ENCODE measurements around the gene CFAP43.

DNA sequence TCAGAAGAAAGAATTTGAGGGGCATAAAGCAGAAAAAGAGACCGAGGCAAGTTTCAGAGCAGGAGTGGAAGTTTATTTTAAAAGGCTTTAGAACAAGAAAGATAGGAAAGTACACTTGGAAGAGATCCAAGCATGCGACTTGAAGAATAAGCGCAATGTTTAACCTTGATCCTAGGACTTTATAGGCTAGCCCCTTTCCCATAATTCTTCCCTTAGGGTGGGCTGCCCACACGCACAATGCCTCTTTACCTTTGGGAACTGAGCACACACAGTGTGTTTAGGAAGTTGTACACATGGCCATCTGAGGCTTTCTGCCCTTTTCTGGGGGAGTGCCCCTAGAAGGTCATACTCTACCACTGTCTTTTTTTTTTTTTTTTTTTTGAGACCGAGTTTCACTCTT, 11.3 kb upstream of the CFAP43 start:
- TF ChIP-seq, protein P1, sequence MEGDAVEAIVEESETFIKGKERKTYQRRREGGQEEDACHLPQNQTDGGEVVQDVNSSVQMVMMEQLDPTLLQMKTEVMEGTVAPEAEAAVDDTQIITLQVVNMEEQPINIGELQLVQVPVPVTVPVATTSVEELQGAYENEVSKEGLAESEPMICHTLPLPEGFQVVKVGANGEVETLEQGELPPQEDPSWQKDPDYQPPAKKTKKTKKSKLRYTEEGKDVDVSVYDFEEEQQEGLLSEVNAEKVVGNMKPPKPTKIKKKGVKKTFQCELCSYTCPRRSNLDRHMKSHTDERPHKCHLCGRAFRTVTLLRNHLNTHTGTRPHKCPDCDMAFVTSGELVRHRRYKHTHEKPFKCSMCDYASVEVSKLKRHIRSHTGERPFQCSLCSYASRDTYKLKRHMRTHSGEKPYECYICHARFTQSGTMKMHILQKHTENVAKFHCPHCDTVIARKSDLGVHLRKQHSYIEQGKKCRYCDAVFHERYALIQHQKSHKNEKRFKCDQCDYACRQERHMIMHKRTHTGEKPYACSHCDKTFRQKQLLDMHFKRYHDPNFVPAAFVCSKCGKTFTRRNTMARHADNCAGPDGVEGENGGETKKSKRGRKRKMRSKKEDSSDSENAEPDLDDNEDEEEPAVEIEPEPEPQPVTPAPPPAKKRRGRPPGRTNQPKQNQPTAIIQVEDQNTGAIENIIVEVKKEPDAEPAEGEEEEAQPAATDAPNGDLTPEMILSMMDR (IDR thresholded peaks at IDR 0.05): no peak
- no peak for TF ChIP-seq POLR2A (IDR thresholded peaks at IDR 0.05)

All from suprapubic skin (tissue), 3 donors.